COLO668 (cell line): ENCODE data around the gene TNS4.

Source experiments
- DNase-seq: peaks from one replicate; lab custom pipeline; 2025; ENCODE audit not compliant: unreplicated experiment; lab: John Stamatoyannopoulos, UW

The TNS4 gene

GRCh38 chr17:40475234-40475908, 26.1 kb downstream of the TNS4 start:
- DNase-seq, result no peak

DNA sequence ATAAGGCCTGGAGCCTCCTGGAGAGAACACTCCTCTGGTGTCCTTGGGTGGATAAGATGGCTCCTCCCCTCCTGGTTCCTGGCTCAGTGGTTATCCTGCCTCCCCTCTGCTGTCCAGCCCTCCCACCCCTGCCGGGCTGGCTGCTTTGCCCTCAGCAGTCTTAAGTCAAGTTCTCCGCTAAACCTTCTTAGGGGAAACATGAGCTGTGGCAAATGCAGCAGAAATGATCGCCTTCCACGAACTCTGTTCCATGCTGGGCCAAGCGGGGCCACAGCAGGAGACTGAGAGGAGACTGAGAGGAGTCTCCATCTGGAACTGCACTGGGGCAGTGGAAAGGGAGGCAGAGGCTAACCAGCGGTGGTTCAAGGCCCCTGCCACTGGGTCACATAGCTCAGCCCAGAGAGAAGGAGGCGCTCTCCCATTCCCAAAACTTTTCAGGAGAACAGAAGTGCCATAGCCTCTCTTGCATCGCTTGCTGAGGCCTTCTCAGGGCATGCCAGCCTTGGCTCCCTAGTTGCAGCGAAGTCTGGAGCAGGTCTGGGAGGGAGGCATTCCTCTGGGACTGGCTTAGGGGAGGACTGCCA, 26.9 kb downstream of the TNS4 start:
- no peak for DNase-seq

GRCh38 chr17:40473573-40474365, 27.7 kb downstream of the TNS4 start:
- DNase-seq, result no peak

DNA sequence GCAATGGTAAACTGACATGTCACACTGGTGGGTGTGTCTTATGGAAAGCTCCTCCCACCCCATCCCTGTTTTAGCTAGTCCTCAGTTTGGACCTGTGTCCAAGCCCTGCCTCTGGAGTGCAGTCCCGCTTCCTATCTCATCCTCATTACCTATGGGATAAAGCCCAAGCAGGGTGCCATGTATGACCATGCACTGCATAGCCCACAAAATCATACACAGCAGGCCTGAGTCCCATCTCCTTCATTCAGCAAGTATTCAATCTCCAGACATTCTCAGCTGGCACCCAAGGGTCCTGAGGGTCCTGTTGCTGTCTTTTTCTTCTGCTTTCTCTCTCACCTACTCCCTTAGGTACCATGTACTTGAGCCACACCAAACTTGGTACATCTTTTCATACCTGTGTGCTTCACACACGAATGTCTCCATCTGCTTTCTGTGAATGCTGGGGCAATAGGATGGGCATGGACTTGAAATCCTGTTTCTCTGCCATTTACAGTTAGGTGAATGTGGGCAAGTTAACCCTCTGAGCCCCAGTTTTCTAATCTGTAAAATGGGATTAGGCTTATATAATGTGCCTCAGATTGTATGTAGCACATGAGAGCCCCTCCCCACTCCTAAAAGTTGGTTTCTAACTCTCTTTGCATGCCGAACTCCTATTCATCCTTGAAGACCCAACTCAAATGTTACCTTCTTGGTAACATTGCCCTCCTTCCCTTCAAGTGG, 28.5 kb downstream of the TNS4 start:
- DNase-seq, result no peak

DNA sequence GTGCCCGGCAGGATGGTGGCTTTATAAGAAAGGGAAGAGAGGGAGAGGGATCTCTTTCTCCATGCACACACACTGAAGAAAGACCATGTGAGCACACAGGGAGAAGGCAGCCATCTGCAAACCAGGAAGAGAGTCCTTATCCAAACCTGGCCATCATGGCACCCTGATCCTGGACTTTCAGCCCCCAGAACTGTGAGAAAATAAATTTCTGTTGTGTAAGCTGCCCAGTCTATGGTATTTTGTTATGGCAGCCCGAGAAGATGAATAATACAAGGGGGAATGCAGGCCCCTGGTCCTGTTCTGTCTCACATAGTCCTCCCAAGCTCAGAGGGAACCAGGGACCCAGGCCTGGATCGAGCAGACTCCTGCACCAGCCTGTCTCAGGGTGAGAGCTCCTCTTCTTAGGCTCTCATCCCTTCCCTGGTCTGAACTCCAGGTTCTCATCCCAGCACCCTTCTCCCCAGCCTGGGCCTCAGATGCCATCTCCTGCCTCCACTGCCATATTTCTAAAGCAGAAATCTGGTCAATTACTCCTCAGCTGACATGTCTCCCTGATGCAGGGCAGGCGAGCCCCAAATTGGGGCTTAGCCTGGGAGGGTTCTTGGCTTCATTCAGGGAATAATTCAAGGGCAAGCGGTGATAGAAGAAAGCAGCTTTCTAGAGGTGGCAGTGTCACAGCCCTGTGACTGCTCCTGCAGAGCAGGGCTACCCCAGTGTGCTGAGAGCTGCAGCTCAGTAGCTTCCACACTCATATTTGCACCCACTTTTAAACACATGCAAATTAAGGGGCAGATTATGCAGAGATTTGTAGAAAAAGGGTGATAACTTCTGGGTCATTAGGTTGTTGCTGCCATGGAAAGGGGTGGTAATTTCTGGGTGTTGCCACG, 29.3 kb downstream of the TNS4 start:
- DNase-seq, result no peak

- DNase-seq, result no peak
Observed at GRCh38 chr17:40470932-40471828, 30.2 kb downstream of the TNS4 start.

DNA sequence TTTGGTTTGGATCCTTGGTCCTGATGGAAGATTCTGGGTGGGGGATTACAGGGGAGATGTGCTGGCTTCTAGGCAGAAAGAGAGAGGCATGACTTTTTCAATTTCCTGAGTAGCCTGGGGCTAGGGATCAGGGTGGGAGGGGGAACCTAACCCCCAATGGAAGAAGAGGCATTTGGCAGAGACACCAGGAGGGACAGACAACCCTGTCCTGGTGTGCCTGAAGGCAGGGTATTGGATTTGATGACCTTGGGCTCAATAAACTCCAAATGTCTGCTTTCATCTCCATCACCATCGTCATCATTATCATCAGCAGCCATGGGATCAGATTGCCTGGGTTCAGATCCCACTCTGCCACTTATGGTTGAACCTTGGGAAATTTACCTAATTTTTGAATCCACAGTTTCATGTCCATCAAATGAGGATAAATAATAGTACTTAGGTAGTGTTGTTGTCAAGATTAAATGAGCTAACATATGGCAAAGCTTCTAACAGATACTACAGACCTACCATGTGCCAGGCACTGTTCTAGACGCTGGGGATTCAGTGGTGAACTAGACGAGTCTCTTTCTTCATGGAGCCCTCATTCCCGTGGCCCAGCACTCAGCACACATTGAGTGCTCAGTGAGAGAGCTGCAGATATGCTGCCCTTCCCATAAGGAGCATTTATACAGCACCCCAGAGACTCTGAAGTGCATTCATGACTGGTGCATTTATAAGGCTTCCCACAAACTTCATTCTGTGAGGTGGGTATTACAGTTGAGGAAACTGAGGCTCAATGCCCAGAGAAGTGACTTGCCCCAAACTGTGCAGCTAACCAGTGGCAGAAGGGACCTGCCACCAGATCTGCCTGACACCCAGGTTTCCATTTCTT, 31.4 kb downstream of the TNS4 start:
- no peak for DNase-seq

DNA sequence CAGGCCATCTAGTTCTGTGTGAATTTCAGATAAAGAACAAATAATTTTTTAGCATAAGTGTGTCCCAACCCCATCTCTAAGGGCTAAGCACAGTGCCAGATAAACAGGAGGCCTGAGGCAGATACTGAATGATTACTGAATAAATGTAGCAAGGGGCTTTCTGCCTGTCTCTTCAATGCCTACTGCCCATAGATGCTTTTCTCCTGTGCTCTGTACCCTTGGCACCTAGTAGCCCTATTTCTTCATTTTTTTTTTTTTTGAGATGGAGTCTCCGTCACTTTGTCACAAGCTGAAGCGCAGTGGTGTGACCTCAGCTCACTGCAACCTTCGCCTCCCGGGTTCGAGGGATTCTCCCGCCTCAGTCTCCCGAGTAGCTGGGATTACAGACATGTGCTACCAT, 32.9 kb downstream of the TNS4 start:
- no peak for DNase-seq

- no peak for DNase-seq
Observed at GRCh38 chr17:40467281-40467867, 34.0 kb downstream of the TNS4 start.

DNA sequence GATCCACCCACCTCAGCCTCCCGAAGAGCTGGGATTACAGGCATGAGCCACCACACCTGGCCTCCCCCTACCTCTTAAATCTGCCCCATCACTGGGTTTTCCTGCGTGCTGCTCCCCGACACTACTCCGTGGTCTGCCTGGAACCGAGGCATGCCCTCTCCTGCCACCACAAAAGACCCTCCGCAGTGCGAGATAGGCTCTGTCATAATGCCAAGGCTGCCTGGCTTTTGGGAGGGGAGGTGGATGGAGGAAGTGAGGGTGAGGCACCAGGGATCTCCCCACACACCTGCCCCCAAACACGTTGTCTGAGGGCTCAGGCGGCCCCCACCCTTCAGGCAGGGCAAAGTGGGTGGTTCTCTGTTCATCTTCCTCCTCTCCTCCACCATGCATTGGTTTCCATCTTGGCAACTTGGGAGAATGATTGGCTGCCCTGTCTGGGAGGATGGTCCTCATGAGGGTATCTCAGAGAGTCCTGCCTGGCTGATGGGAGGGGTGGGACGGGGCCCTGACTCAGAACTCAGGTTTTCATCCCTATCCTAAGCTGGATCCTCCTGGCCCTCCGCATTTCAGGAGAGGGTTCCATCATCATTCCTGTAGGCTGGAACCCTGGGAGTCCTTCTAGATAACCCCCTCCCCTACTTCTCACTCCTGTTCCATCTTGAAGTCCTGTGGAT, 35.0 kb downstream of the TNS4 start:
- DNase-seq, result no peak

DNA sequence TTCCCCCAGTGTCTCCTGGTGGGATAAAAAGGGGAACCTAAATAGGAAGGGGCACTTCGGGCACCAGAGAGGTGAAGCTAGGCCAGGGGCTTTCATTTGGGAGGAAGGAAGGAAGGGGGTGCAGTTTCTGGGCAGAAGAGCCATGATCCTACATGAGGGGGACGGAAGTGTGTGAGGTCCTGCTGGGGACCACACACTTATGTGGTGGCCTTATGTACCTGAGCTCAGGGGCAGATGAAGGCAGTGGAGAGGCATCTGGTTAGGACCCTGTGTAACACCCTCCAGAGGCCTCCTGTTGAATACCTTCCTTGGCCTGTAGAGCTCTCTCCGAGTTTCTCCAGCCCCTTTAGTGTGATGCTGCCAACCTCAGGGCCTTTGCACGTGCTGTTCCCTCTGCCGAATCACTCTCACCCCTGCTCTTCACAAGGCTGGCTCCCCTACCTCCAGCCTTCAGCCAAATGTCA, 37.0 kb downstream of the TNS4 start:
- no peak for DNase-seq

DNA sequence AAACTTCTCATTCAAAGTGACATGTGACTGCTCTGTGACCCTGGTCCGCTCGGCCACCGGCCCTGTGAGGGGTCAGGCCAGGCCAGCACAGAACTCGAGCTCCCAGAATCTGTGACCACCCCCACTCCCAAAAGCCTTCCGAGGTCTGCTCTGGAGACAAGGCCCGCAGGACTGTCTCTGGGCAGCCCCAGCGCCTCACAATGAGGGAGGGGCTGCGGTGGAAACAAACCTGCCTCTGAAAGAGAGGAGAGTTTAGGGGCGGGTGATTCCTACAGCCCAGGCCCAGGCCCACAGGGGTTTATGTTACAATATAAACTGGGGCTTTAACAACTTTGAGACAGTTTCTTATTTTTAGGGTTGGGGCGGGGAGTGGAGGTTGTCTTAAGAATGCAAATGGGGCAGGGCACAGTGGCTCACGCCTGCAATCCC, 38.3 kb downstream of the TNS4 start:
- no peak for DNase-seq

GRCh38 chr17:40462343-40463121, 38.9 kb downstream of the TNS4 start:
- DNase-seq, result no peak

DNA sequence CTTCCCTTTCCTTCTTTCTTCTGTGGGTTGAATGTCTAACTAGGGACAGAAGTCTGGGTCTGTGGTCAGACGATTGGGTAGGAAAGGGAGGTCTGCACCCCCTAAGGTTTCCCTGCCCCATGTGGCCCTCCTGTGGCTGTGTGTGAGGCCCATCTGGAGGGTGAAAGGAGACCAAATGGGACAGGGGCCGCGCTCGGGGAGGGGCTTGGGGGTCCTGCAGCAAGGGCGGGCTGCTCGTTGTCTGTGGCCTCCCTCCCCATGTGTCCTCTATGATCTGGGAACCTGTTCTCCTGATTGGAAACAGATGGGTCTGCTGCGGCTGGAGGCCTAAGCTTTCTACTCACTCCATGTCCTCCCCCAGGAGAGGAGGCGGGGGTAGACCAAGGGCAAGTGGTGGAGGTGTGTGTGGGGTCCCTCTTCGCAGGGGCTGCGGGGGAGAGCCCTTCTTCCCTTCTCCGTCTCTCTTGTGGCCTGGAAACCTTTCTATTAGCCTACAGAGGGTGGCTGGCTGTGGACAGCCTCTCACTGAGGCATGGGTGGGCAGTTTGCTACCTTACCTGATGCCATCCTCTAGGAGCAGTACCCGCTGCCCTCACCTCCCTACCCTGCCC, 39.6 kb downstream of the TNS4 start:
- DNase-seq, result no peak

GRCh38 chr17:40460968-40461731, 40.3 kb downstream of the TNS4 start:
- no peak for DNase-seq

GRCh38 chr17:40460604-40460967, 40.8 kb downstream of the TNS4 start:
- DNase-seq, result no peak
